ENCODE data around the gene DNAH1. TPM values are rescaled to one million over a fixed set of nuclear protein-coding genes. Genes with fewer than 3 reads are reported as not detected.

Gene DNAH1
- polyA plus RNA-seq, 3 donors = 8.2 to 15.9 (median 13.6) TPM

DNA sequence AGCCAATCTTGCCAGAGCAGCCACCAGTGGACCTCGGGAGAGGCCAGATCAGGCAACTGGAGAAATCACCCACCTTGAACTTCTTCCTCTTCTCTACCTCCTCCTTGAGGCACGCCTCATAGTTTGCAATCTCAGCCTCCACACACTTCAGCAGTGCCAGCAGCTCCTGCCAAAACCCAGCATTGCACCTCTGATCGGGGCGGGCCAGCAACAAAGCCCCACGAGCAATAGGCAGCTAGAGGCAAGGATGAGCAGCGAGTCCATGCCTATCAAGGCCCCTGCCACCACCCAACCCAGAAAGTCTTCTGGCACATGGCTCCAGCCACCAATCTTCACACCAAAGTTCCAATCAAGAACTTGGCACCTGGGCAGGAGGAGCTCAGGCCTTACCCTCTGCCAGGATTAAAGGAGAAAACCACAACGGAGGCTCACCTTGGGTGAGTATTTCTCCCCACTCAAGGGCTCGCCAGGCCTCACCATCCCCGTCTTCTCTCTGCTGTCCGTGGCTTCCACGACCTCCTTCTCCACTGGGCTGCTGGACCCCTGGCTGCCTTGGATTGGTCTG, 86.7 kb downstream of the DNAH1 start:
- no peak for DNase-seq

DNA sequence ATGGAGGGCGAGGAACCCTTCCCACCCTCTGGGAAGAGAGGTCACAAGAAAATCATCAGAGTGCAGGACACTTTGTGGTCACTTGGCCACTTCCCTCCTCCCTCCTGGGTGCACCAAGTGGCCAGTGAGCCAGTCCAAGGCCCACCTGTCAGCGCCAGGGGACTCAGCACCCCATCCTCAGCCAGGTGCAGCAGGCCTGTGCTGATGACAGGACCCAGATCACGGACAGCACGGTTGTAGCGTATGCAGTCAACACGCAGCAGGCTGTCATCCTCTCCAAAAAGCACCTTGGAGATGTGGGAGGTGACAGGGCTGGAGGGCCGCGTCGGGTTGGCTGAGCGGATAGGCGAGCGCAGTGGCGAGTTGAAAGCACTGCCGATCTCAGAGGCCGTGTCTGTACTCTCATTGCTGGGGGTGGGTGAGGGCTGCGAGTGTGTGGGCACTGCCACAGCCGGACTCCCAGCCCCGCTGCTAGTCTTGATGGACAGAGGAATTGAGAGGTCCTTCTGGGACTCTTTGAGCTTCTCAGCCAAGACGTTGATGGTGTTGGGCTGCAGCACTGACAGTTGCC, 87.2 kb downstream of the DNAH1 start:
- DNase-seq = no peak

DNA sequence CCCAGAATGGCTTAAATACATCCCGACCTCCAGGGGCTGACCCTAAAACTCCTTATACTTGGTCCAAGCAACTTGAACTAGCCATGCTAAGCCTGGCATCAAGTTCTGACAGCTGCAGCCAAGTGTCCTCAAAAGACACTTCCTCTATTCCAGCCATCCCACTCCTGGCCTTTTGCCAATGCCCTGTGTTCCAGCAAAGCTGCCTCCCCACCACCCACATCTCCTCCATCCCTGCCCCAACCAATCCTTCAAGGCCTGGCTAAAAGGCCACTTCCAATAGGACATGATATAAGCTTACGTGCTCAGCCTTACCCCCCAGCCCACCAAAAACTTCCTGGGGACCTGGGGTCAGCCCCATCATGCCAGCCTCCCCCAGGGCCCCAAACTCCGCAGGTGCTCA, 87.8 kb downstream of the DNAH1 start:
- DNase-seq = no peak

DNA sequence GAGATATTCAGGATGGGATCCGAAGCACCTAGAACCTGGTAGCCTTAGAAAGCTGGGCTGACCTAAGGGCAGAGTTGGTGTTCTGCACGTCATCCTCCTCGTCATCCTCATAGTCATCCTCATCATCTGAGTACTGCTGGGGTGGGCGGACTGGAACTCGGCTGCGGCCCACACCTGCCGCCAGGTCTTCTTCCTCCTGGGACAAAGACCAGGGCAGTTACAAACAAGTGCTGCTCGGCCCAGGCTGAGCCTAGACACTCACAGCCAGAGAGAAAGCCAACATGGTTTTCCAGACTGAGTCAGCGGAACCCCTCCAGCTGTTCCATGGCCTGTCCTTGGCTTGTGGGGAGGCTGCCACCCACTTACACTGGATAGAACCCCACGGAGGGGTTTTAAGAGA, 88.3 kb downstream of the DNAH1 start:
- no peak for DNase-seq

DNA sequence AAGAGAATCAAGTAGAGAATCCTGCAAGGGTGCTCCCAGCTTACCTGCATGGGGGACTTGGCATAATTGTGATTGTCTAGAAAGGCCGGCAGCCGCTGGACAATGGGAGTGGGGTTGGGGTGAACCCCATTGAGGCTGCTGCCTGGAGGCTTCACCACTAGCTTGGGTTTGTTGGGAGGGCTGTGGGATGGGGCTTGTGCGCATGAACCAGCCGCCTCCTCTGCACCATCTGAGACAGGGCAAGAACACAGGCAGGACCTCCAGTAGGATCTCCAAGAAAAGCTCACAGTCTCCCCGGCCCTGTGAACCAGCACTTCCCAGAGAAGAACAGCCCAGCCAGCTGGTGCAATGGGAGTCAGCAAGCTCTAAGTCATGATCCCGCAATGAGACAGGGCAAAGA, 88.9 kb downstream of the DNAH1 start:
- no peak for DNase-seq

DNA sequence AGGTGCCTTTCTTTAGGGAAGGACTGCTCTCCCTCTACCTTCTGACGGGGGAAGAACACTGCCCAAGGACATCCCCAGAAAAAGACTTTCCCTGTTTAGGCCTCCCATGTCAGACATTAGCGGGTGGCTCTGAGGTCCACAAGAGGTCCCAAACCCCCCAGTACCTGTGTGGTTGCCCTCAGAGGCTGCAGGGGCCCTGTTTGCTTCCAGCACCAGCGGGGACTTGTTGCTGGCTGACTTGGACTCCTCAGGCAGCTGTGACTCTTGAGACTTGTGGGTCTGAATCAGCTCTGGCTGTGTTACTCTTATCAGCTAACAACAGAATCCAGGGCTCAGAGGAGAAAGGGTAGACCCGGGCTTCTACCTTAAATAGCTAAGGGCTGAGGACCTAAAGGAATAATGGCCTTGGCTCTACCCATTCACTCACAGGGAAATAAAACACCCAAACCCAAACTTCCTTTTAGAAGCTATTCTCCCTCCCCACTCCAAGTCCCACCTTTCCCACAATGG, 89.5 kb downstream of the DNAH1 start:
- no peak for DNase-seq

DNA sequence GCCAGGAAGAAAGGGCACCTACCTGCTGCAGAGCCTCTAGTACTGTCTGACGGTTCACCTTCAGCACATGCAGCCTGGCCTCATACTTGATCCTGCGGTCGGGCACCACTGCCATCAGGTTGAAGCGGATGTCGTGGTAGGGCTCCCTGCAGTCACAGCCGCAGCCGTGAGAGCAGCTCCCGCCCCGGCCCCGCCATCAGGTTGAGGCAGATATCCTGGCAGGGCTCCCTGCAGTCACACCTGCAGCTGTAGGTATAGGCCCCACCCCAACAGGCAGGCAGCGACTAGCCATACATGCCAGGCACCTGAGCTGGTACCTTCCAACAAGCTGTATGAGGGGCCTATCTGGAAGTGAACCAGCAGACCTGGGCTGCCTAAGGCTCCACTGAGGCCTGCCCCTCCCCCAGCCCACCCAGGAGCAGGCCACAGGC, 90.1 kb downstream of the DNAH1 start:
- DNase-seq = no peak

DNA sequence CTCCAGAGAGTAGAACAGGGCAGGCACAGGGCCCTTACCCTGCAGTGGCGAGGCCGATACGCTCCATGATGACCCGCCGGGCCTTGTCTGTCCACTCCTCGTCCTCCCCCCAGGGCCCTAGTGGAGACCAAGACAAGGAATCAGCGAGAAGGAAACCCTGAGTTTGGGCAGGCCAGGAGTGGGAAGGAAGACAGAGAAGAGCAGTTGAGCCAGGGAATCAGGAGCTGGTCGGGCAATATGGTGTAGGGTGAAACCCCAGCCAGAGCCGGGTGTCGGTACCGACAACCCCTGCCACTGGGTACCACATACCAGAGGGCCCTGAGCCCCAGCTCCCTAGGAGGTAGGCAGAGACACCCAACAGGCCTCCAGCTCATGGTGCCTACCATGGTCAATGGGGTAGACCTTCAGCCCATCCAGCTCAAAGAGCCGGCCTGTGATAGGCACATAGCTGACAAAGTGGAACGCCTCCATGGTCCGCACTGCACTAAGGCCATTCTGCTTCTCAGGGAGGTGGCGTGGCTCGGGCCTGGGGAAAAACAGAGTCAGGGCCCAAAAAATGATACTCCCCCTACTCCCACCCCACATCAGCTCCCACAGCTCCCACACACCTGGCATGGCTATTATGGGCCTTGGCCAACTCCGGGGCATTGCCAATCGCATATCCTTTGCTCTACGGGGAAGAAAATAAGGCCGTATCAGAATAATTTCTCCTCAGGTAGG, 90.8 kb downstream of the DNAH1 start:
- DNase-seq = no peak

DNA sequence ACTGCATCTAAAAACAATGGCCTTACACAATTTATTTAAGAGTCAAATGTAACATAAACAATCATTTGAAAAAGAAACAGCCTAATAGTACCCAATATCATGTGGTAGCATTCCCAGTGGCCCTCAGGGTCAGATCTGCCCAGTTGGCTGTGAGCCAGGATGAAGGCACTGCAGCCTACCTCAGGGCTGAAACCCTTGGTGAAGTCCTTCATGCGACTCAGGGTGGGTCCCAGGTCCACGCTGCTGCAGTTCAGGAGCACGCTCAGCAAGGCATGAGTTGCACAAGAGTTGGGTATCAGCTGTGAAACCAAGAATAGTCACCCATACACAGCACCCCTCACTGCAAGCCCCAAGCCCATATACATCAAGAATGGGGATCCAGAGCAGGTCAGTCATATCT, 91.7 kb downstream of the DNAH1 start:
- no peak for DNase-seq

DNA sequence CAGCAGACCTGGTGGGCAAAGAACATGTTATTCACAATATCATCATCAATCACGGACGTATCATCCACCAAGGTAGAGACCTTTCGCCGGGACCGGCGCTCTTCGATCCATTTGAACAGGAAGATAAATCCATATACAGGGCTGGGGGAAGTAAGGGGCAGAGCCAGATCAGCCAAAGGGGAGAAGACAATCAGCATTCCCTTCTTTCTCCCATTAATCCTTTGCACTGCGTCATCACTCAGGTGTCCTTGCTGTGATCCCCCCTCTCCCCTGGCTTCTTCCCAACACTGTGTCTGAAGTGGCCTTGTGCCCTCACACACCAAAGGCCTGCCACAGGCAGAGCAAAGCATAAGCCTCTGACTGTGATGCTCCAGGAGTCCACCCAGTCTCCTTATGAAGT, 92.3 kb downstream of the DNAH1 start:
- no peak for DNase-seq

DNA sequence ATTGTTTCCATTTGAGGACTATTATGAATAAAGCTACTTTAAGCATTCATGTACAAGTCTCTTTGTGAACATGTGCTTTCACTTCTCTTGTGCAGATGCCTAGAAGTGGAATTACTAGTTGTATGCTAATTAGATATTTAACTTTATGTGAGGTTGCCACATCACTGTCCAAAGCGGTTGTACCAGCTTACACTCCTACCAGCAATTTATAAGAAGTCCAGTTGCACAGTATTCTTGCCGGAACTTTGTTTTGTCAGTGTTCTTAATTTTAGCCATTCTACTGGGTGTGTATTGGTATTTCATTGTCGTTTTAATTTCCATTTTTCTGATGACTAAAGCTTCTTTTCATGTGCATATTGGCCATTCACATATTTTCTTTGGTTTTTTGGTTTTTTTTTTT, 99.7 kb downstream of the DNAH1 start:
- no peak for DNase-seq

DNA sequence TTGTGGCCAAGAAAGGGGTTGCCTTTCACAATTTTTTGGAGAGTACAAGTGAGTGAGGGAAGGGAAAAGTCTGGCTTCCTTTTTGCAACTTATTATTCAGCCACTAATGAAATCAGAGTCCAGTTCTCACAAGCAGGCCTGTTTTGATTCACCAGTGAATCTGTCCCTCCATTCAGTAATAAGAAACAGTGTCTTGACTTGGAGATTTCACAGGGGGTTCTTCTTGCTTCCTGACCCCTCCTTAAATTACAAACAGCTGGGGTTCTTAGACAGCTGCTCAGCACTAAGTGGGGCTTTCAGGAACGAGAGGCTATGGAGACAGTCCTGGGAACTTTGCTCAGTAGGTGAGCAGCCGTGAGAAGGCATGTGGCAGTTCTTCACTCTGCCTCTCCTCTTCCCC, 104.3 kb downstream of the DNAH1 start:
- no peak for DNase-seq

DNA sequence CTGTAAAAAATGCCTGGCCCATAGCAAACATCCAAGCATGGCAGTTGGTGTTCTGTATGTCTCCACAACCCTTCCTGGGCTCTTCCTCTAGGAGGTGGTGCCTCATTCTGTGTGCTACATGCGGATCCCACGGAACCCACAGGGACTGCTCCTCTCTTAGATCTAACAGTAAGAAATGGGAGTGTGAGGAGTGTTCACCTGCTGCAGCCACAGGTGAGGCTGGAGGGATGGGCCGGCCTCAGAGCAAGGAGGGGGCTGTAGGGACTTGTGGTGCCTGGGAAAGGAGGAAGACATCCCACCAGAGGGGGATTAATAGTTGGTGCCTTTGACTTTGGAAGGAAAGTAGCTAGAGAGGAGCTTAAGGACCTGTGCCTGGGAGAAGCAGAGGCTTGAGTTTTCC, 106.5 kb downstream of the DNAH1 start:
- no peak for DNase-seq

DNA sequence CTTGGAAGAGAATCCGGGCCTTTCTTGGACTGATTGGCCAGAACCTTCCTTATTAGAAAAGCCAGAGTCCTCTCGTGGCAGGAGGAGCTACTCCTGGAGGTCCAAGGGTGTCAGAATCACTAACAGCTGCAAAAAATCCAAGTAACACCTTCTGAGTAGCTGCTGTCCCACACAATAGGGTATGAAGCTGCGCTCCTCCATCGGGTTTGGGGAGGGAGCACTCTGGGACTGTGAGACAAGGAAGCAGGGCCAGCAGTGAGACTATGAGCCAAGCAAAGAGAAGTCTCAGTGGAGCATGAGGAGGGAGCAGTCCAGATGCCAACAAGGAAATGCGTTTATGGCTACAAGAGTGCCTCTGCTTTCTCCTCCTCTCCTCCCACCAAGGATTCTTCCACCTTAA, 107.1 kb downstream of the DNAH1 start:
- DNase-seq = no peak

DNA sequence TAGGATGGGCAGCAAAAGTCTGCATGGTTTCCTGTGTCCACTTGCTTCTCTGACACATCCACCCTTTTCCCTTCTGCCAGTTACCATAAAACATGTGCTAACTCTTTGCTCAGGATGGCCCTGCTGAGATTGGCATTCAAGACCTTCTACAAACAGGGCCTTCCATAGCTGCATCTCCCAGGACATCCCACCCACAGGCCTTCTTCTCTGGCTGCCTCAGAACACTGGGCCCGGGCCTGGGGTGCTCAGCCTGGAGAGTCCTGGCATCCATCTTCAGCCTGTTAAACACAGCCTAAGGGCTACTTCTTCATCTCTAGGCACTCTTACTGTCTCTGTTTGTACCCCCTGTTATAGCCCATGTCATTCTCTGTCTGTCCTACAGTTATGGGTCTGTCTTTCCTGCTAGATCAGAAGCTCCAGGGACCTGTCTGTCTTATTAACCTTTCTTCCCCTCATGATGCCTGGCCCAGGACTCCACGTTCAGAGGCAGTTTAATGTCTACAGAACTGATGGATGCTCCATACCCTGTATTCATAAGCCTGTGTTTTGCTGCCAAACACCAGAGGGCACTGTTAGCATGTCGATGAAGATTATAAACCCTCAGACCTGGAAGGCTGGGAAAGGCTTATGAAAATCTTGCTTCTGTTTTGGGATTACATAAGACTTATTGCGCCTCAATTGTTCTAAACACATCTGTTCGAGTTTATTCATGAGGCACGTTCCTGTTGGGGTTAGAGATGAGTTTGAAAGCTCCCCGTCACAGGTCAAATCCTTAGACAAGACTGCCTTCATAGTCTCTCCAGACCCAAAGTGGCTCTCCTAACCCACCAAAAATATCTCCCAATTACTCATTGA, 112.3 kb downstream of the DNAH1 start:
- DNase-seq = peak; percentile 69

DNA sequence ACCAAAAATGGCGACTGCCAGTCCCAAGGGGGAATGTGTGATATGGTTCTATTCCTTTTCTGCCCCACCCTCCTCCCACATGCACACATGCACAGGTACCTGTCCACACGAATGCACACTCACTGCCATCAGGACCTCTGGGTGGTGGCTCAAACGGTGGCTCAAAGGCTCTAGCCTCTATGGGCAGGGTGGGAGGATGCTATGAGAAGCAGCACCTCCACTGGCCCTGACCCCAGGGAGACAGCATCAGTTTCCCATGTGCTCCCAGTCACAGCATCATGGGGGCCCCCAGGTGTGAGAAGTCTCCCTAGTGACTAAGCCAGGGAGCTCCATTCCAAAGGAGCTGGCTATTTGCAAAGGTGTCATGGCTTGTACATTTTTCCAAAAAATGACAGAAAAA, 112.9 kb downstream of the DNAH1 start:
- DNase-seq = no peak

DNA sequence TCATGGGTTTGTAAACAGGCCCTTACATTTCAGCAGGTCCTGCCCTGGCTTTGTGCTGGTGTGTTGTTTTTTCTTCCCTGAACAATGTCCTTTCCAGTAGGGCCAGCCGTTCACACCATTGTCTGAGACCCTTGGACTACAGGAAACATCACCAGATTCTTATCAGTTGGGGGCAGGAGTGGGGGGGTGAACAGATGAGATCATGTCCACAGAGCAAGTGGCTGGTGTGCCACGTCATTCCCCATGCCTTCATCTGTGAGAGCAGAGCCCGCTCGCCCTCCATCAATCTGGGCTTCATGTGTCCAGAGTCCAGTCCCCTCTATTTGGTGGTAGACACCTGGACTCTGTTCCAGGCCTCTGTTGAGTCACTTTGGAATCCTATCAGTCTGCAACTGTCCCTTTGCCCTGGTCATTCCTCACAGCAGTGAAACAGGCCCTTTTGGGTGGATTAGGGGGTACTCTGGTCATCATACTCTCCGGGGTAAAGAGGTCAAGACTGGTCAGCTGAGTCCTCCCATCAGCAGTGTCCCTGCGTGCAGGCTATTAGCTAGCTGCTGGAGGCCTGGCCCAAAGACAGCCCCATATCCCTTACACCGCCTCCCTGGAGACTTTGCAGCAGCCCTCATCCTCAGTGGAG, 113.8 kb downstream of the DNAH1 start:
- no peak for DNase-seq

DNA sequence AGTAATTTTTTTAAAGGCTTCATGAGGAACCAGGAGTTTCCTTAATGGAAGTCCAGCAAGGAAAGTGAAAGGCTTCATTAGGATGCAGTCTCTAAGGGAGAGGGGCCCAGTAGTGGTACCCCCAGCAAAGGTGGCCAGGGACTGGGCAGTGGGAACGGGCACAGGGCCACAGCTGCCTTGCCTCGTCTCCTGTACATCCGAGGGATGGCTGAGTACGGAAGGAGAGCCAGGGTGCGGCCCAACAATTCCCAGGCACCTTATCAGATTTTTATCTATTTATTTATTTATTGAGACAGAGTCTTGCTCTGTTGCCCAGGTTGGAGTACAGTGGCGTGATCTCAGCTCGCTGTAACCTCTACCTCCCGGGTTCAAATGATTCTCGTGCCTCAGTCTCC, 114.3 kb downstream of the DNAH1 start:
- DNase-seq = no peak

DNA sequence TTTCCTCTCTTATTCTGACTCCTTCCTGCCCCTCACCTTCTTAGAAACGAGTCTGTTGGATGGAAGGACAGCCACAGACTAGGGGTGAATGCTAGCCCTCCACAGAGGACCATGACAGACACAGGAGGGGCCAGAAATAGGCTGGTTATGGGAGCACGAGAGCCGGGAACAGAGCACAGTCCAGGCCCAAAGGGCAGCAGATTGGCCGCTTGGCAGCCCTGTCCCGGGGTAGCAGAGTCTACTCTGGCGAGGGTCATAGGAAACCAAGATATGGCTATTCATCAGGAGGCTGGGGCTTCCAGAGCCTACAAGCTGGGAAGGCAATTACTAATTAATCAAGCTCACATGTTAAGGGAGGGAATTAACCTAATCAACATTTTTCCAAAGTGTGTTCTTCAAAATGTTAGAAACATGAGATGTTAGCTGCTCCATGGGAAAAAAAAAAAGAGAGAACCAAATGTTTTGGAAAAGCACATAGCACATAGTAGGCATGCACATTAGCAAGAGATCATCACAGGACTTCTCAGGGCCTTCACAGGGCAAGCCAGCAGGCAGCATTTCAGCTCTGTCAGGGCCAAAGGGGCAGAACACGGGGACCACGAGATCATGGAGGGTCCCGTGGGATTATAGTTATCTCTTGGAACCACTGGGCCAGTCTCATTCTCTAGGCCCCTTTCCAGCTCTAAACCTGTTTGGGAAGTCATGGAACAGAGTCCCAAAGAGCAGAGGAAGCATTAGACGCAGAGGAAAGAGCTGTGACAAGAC, 115.5 kb downstream of the DNAH1 start:
- no peak for DNase-seq

DNA sequence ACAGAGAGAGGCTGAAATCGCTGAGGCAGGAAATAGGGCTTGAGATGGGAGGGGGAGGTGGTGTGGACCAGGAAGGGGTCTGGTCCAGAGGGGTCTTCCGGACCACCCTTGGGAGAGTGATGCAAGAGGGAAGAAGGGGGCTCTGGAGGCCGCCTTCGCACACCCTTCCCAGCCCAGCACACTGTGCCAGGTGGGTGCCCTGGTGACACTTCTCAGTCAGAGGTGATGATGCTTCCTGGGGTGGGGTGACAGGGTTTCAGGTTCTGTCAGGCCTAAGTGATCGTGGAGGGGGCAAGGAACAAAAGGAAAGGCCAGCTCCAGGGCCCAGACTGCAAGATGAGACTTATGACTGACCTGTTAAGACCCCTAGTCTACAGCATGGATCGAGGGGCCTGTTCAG, 116.1 kb downstream of the DNAH1 start:
- DNase-seq = no peak

DNA sequence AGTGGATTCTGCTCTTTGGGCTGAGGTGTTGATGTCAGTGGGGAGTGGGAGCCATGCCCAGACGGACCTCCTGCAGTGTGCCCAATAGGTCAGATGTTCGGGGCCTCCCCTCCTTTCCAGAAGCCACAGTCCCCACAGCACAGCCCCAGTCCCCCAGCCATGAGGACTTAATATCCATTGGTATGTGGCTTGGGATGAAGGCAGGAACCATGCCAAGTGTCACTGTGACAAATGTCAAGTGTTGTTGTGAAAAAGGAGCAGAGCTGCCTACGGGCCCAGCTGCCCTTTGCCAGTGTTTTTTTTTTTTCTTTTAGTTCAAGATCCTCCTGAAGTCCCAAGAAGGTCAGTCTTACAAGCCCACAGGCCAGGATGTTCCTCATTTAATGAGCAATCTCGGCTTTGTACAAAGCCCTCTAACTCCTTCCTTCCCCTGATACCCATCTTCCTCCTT, 116.6 kb downstream of the DNAH1 start:
- no peak for DNase-seq

Data from renal pelvis (tissue), 4 donors.